ENCODE data around the gene TSGA10.
"Not testable (repeated sequence)": the region's sequence is repeated elsewhere in the genome, so short reads cannot be mapped to it uniquely, and the experiment has no call there.

TSGA10 gene, protein sequence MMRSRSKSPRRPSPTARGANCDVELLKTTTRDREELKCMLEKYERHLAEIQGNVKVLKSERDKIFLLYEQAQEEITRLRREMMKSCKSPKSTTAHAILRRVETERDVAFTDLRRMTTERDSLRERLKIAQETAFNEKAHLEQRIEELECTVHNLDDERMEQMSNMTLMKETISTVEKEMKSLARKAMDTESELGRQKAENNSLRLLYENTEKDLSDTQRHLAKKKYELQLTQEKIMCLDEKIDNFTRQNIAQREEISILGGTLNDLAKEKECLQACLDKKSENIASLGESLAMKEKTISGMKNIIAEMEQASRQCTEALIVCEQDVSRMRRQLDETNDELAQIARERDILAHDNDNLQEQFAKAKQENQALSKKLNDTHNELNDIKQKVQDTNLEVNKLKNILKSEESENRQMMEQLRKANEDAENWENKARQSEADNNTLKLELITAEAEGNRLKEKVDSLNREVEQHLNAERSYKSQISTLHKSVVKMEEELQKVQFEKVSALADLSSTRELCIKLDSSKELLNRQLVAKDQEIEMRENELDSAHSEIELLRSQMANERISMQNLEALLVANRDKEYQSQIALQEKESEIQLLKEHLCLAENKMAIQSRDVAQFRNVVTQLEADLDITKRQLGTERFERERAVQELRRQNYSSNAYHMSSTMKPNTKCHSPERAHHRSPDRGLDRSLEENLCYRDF

DNA sequence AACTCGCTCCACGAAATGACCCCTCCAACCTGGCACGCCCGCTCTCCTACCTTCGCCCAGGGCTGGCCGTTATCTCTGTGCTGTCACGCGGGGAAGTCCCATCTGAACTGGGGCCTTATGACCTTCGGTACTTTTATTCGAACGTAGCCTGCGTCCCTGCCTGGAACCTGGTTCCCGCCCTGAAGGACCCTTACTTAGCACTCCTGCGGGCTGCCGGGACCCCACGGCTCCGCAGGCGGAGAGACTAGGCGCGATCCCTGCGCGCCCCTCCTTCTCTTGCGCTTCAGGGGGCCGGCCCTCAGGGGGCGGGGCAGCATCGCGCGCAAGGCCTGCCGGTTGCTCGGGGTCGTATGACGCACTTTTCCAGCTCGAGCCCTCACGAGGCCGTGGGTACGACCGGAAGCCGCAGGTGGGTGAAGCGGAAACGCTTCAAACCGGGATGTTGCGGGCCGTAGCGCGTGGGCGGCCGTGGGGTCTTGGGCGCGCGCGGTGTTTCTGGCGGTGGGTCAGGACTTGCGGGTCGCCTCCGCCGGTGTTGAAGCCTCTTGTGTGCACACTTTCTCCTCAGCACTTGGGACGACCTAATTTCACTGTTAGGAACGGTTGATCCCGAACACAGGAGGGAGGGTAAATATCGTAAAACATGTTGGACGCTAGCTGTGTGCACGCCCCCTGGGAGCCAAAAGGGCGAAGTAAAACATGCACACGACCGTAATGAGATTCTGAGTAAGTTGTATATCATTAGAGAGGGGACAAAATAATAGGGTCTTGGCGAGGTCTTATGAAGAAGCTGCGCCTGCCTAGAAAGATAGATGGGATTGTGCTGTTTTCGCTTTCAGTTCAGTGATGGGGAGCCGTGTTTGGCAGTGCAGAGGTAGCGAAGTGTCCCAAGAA lies at the start of gene TSGA10, which contains the start of gene LIPT1:
TSGA10 (minus strand) TSS at position 300 of the 894 bp plus-strand sequence. CDS start 45,503 bp downstream, outside the sequence.
LIPT1 (plus strand) TSS at position 325 of the 894 bp plus-strand sequence. CDS start 6,991 bp downstream, outside the sequence.
- DNase-seq: peak; percentile 86

DNA sequence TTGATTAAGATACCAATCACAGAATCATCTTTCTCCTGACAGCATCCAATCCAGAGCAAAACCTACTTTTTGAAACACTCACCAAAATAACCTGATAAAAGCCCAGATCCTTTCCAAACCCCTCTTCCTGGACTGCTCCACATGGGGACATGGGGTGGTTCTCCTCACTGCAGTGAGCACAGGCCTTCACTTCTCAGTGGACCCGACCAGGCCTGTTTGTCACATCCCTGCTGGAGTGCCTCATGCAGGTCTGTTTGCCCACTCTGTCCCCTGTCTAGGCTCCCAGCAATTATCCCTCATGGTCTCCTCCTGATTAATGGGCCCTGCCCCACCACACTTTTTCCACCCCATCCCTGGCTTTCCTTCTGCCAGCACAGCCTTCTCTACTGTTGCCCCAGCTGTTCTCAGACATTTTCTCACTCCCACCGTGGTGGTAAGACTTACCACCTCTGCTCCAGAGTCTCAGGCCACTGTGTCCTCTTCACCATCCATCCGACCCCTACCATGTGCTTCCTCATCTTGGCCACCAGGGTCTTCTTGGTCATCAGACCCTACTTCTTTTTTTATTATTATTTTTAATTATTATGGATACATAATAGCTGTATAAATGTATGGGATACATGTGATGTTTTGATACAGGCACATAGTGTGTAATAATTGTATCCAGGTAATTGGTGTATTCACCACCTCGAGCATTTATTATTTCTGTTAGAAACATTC lies 47.4 kb upstream of the TSGA10 start:
- DNase-seq: no peak

DNA sequence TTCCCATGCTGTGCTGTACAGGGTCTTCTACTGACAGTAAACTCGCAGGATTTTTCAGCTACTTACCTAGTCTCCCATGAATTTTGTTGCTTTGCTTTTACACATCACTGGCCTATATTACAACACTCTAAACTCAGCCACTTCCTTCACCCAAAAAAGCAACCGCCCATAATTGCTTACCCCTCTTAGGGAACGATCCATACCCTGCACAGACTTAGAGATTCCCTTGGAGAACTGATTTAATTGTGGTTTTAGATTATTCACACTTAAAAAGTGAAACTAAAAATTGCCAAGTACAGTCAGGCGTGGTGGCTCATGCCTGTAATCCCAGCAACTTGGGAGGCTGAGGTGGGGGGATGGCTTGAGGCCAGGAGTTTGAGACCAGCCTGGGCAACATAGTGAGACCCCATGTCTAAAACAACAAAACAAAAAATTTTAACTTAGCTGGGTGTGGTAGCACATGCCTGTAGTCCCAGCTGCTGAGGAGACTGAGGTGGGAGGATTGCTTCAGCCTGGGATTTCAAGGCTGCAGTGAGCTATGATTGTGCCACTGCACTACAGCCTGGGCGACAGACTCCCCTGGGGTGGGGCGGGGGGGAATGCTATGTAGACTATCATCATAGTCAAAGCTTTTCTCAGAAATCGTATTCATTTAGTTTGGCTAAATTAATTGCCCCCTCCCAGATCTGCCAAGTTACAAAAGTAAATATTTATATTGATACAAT lies 45.5 kb upstream of the TSGA10 start:
- DNase-seq: no peak

DNA sequence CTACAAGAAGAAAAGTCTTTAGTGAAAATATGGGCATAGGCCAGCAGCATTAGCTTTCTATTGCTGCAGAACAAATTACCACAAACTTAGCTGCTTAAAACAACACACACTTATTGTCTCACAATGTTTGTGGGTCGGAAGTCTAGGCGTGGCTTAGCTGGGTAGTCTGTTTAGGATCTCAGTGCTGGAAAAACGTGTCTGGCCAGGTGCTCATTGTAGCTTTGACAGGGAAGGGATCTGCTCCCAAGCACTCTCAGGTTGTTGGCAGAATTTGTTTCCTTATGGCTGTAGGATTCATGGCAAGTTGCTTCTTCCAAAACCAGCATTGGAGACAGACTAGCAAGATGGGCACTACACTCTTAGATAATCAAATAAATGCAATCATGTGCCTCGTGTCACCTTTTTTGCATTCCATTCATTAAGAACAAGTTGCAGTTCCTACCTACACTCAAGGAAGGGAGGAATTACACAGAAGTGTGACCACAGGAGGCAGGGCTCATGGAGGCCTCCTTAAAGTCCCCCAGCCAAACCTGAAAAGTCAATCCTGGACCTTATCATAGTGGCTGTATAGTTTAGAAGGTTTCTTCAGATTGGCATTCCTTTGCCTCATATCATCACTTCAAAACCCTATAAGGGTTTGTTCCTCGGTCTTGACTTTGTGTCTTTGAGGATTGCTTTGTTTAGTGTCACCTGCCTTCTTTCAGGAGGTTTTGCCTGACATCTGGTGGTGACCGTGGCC lies 43.5 kb upstream of the TSGA10 start:
- no peak for DNase-seq

DNA sequence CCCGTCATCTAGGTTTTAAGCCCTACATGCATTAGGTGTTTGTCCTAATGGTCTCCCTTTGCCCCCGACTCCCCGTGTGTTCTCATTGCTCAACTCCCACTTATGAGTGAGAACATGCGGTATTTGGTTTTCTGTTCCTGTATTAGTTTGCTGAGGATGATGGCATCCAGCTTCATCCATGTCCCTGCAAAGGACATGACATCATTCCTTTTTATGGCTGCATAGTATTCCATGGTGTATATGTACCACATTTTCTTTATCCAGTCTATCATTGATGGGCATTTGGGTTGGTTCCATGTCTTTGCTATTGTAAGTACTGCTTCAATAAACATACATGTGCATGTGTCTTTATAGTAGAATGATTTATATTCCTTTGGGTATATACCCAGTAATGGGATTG lies 37.6 kb upstream of the TSGA10 start:
- DNase-seq: not testable (repeated sequence)

DNA sequence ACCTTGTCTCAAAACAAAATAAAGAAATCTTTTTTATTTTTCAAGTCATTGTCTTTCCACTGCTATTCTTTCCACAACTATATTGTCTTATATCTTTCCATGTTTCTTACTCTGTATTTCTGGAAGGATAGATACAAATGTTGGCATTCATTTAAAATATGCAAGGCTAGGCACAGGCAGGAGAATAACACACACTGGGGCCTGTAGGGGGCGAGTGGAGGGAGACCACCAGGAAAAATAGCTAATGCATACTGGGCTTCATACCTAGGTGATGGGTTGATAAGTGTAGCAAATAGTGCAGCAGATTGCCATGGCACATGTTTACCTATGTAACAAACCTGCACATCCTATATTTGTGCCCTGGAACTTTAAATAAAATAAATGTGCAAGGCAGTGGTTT lies 35.8 kb upstream of the TSGA10 start:
- no peak for DNase-seq

DNA sequence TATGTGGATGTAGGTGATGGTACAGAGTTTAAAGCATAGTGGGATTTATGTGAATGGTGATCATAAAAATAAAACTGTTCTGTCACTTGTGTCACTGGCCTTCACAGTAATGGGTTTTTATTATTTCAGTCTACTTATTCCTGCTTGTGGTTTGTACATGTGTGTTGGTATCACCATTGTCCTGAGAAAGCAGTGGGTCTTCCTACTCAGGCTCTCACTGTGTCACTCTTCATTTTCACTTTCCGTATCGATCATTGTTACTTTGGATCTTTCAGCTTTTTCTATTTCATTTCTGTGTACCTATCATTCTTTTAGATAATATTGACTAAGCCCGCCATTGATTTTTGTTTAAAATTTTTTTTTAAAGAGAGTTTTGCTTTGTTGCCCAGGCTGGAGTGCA lies 33.6 kb upstream of the TSGA10 start:
- no peak for DNase-seq

DNA sequence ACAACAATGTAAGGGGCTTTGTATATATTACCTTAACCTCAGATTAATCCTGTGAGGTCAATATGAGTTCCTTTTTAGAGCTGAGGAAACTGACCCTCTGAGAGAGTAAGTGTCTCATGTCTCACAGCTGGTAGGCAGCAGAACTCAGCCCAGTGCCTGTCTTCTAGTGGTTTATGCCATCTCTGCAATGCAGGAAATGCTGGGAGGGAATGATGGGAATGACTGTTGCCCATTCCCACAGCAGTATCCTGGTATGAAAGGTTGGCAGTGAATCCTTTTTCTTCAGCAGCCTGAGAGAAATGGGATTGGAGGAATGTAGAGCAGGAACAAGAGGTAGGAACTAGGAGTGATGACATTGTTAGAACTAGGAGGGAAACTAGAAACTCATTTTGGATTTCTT lies 32.3 kb upstream of the TSGA10 start:
- DNase-seq: no peak

DNA sequence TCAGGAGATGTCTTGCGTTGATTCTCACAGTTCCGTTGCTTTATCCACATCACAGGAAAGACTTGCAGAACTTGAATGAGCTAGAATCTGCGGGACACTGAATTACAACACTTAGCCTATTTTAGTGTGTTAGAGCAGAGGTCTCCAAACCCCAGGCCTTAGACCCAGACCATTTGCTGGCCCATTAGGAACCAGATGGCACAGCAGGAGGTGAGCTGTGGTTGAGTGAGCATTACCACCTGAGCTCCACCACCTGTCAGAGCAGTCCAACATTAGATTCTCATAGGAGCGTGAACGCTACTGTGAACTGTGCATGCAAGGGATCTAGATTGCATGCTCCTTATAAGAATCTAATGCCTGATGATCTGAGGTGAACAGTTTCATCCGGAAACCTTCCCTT lies 30.1 kb upstream of the TSGA10 start:
- DNase-seq: no peak

DNA sequence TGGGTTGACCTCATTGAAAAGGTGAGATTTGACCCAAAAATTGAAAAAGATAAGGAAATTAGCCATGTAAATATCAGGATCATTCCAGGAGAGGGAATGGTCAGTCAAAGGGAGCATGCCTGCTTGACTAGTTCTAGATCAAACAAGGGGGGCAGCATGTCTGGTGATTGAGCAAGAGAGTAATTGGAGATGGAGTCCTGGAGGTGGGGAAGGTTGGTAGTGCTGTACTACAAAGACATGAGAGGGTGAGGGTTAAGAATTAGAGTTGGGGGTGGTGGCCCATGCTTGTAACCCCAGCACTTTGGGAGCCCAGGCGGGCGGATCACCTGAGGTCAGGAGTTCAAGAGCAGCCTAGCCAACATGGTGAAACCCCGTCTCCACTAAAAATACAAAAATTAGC lies 28.3 kb upstream of the TSGA10 start:
- no peak for DNase-seq

DNA sequence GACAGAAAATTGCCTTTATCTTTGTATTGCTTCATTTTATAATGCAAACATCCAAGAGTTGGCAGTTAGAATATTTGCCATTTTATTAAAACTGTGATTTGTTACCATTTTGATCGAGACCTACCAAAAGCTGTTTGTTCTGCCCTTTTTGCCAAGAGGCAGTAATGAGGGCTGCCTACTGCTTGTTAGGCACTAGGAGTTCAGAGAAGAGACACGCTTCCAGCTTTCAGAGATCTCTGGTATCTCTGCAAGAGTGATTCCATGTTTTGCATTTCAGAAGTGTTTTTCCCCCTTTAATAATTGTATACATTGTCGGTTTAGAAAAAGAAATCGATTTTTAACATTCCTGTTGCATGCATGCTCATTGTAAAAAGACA lies 26.9 kb upstream of the TSGA10 start:
- no peak for DNase-seq

DNA sequence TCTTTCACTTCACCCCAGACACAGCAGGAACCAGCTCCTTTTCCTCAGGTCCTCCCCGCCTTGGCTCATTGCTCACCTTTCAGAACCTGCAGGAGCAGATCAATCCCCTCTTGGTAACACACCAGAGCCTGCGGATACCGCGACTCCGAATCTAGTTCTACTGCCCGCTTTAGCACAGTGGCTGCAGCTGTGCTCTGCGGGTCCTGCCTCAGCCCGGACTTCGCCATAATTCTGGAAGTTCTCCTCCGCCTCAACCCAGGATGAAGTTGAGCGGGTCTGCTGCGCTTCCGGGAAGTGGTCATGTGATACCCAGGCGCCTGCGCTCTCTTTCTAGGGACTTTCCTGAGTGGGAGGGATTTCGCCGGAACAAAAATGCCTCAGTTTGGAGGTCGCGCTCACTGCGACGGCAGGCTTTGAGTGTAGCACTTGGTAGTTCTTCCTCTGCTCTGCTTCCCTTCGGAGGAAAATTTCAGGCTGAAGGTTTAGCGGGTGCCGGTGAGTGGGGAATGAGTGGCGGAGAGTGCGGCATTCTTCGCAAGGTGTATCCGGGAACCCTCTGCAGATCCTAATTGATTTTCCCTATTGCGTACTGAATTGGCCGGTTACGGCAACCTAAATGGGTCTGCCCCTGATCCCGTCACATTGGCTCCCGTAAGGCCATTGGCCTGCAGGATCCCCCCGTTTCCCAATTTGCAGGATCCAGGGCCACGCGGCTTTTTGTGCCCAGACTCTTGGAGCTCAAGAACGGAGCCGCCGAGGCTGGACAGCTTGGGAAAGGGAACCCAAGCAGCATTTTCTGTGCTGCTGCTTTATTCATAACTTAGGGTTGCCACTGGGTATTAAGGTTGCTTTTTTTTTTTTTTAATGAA lies 26.2 kb upstream of the TSGA10 start, which contains the start of the genes MITD1 and MRPL30:
MITD1 (minus strand) TSS at position 304 of the 869 bp plus-strand sequence; CDS start at position 227, 77 bp downstream.
MRPL30 (plus strand) TSS at position 430 of the 869 bp plus-strand sequence. CDS start 5,020 bp downstream, outside the sequence.
- peak; percentile 89 for DNase-seq

DNA sequence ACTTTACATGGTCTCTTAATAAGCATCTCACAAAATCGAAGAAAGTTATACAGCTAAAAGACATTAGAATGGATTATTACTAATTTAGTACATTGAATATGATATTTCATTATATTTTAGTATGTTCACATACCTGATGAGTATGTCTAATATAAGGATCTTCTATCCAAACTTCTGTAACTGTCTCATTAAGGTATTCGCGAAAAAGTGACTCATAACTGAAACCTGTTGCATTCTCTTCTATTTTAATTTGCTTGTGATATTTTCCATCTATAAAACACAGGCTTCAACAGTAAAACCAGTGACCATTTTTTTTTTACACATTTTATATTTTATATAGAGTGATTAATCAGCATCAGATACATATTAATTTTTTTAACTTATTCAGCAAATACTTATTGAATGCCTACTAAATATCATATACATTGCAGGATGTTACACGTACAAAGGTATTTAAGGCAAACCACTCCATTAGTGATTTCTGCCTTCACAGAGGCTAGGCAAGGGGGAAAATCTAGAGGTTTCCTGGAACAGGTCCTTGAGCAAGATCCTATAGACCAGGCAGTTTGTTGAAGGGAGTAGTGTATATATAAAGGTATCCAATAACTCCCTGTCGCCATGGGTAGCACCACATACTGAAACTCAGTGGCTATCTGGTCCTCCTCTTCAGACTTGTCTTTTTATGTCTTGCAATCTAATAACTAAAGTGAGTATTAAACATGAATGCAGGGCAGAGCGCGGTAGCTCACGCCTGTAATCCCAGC lies 16.8 kb upstream of the TSGA10 start:
- no peak for DNase-seq

DNA sequence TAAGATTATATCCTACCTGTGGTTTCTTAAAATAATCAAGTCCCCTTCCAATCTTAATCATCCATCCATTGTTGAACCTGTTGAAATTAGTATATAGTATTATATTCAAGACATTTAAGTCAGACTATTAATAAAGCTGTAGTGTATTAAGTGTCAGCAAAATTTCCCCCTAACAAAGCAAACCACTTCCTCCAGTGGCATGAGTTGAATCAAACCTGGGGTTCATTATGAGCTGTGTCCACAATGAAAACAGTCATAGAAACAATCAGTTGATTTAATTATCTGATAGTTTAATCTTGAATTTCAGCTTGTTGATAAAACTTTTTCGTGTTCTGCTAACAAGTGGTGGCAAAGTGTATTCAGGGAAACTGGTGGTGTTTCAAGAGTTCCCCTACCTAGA lies 14.8 kb upstream of the TSGA10 start:
- DNase-seq: no peak

DNA sequence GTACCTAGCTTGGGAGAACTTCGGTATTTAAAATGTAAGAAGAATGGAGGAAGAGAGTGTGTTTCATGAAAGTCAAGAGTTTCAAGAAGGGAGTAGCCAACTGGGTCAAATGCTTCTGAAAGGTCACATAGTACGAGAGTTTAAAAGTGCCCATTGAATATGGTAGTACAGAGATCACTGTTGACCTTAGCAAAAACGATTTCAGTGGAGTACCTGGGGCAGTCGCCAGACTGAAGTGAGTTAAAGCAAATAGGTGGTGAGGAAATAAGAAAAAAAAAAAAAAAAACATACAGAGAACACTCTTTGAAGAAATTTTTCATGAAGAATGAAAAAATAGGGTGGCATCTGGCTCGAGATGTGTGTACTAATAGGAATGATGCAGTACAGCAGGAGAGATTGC lies 11.5 kb upstream of the TSGA10 start:
- no peak for DNase-seq

DNA sequence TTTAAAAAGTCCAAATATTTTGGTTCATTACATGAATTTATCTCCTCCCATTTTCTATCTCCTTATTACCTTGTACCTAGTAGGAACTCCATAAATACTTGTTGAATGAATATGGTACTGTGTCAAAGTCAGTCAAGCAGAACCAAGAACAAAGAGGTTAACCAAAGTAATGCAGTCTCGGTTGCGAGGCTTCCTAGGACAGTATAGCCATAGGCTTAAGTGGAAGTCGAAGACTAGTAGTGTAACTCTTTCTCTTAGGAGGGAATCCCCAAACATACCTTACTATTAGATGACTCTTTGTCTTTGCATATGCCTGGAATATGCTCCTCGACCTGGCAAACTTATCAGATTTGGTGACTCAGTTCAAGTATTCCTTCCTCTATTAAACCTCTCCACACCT lies 4.9 kb upstream of the TSGA10 start:
- no peak for DNase-seq

DNA sequence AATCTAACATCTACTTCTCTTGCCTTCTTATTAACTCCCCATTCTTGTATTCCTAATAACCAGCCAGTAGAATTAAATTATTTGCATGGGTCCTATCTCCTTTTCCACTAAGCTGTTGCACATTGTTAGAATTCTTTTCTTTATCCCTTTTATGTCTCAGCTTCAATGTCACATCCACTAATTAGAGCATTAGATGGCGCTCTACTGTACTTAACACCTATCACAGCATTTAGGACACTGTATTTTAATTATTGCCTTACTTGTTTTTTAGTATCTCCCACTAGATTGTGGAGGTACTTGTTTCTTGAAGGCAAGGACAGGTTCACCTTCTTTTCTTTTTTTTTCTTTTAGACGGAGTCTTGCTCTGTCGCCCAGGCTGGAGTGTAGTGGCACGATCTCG lies 3.9 kb upstream of the TSGA10 start:
- no peak for DNase-seq

DNA sequence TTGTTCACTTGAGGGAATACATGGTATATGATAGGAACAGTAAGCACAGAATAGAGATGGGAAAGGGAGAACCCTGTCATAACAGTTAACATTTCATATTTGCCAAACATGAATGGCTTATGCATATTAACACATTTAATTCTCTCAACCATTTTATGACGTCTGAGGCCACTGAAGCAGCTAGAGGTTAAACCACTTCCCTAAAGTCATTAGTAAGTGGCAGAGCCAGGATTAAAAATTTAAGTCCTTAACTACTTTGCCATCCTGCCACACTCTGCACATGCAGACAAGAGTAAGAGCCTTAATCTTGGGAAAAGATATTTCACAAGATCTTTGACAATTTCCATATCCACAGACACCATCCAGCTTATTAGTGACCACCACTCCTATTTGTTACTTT lies 2.1 kb upstream of the TSGA10 start:
- DNase-seq: no peak
